ENCODE results near the gene MKS1. TPM values are rescaled to one million over a fixed set of nuclear protein-coding genes. Genes with fewer than 3 reads are reported as not detected.

The MKS1 gene
- total RNA-seq, 1 experiment from 2014 or later, result 9.6 TPM

- Mint-ChIP-seq H3K4me1 (ENCODE audit: low read depth, unreplicated experiment) (no peaks in the 10 kb centered on the region), H3K27ac (ENCODE audit: unreplicated experiment) (no peak overlapping the region), H3K36me3 (ENCODE audit: insufficient read depth, unreplicated experiment) (peaks cover 13% of the 10 kb centered on the region), H3K4me3 (ENCODE audit: low read depth, unreplicated experiment) (no peak overlapping the region), H3K27me3 (ENCODE audit: unreplicated experiment) (no peaks in the 10 kb centered on the region), H3K9me3 (ENCODE audit: low read depth, unreplicated experiment) (no peaks in the 10 kb centered on the region)
- intact Hi-C loops (cut with micrococcal nuclease; ENCODE audit: unreplicated experiment), result no loop called here
- no peak for TF ChIP-seq CTCF (IDR thresholded peaks at IDR 0.05; ENCODE audit: unreplicated experiment)
- no peak for DNase-seq
- no TSS peak for BruUV-seq (replicated peaks)
- CTCF ChIA-PET, result no interaction called here
Measured at GRCh38 chr17:58215685-58216084, 3.4 kb downstream of the MKS1 start.

DNA sequence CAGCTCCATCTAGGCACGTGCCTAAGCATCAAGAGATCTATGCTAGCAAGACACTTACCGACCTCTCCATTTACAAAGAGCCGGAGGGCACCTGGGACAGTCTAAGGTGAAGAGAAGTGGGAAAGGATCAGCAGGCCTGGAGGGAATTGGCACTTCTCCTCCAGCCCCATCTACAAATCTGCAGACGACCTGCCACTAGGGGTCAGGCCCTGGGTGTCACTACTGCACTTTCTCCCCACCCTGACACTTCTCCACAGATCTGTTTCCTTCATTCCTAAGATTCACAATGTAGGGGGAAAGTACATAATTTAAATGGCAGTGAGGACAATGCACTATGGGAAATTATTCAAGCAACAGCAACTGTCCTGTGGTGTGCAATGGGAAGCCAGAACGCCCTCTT is 8.1 kb downstream of the MKS1 start:
- no peaks in the 10 kb centered on the region for H3K4me1 Mint-ChIP-seq (ENCODE audit: low read depth, unreplicated experiment)
- CTCF ChIA-PET, result no interaction called here

DNA sequence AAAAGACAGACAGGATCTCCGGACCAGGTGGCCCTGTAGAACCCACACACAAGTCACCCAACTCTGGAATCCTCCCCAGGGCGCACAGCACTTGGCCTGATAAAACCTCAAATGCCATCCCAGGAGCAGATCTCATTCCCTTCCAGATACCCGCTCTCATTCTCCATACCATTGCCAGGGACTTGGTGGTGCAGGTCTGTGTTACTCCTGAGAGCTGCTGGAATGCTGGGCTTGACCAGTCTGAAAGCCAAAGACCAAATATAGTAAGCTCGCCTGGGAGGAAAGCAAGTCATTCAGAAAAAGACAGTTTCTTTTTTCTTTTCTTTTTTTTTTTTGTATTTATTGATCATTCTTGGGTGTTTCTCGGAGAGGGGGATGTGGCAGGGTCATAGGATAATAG is 10.7 kb downstream of the MKS1 start:
- no TSS peak for BruUV-seq (replicated peaks)
- H3K27ac Mint-ChIP-seq (ENCODE audit: unreplicated experiment), result no peak overlapping the region
- no peak for TF ChIP-seq CTCF (IDR thresholded peaks at IDR 0.05; ENCODE audit: unreplicated experiment)
- intact Hi-C loops (cut with micrococcal nuclease; ENCODE audit: unreplicated experiment), result no loop called here
- H3K36me3 Mint-ChIP-seq (ENCODE audit: insufficient read depth, unreplicated experiment), result no peaks in the 10 kb centered on the region
- DNase-seq, result no peak
- CTCF ChIA-PET, result no interaction called here
- no peak overlapping the region for H3K4me3 Mint-ChIP-seq (ENCODE audit: low read depth, unreplicated experiment)
- no peaks in the 10 kb centered on the region for H3K27me3 Mint-ChIP-seq (ENCODE audit: unreplicated experiment)
- no peaks in the 10 kb centered on the region for H3K9me3 Mint-ChIP-seq (ENCODE audit: low read depth, unreplicated experiment)
- H3K4me1 Mint-ChIP-seq (ENCODE audit: low read depth, unreplicated experiment), result no peaks in the 10 kb centered on the region

More for the DNA sequence above, 8.1 kb downstream of the MKS1 start:
- Mint-ChIP-seq H3K9me3 (ENCODE audit: low read depth, unreplicated experiment) (no peaks in the 10 kb centered on the region), H3K27me3 (ENCODE audit: unreplicated experiment) (no peaks in the 10 kb centered on the region), H3K36me3 (ENCODE audit: insufficient read depth, unreplicated experiment) (no peaks in the 10 kb centered on the region), H3K4me3 (ENCODE audit: low read depth, unreplicated experiment) (no peak overlapping the region), H3K27ac (ENCODE audit: unreplicated experiment) (no peak overlapping the region)
- intact Hi-C loops (cut with micrococcal nuclease; ENCODE audit: unreplicated experiment), result no loop called here
- DNase-seq, result no peak
- no peak for TF ChIP-seq CTCF (IDR thresholded peaks at IDR 0.05; ENCODE audit: unreplicated experiment)
- no TSS peak for BruUV-seq (replicated peaks)

- Mint-ChIP-seq H3K27me3 (ENCODE audit: unreplicated experiment) (no peaks in the 10 kb centered on the region), H3K4me1 (ENCODE audit: low read depth, unreplicated experiment) (no peaks in the 10 kb centered on the region), H3K36me3 (ENCODE audit: insufficient read depth, unreplicated experiment) (no peaks in the 10 kb centered on the region), H3K4me3 (ENCODE audit: low read depth, unreplicated experiment) (no peak overlapping the region), H3K27ac (ENCODE audit: unreplicated experiment) (no peak overlapping the region), H3K9me3 (ENCODE audit: low read depth, unreplicated experiment) (no peaks in the 10 kb centered on the region)
- intact Hi-C loops (cut with micrococcal nuclease; ENCODE audit: unreplicated experiment), result no loop called here
- TF ChIP-seq CTCF (IDR thresholded peaks at IDR 0.05; ENCODE audit: unreplicated experiment), result no peak
- CTCF ChIA-PET, result no interaction called here
- no TSS peak for BruUV-seq (replicated peaks)
- DNase-seq, result no peak
Measured at GRCh38 chr17:58207451-58207850, 11.6 kb downstream of the MKS1 start.

DNA sequence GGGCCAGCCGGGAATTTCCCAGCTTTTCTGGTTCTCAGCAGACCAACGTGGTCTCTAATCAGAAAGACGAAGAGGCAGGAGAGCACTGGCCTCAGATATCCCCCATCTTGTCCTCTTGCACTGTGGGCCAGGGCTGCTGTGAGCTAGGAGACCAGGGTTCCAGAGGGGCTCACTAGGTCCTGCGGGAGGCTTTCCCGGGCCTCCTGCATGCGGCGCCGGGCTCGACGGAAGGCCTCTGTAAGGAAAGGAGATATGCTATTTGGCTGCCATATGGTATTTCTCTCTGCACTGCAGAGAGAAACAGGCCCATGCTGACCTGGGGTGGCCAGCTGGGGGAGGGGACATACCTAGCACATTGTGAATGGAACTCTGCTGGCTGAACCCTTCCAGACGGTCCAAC is 13.1 kb downstream of the MKS1 start:
- no peaks in the 10 kb centered on the region for H3K4me1 Mint-ChIP-seq (ENCODE audit: low read depth, unreplicated experiment)
- no peaks in the 10 kb centered on the region for H3K36me3 Mint-ChIP-seq (ENCODE audit: insufficient read depth, unreplicated experiment)
- CTCF ChIA-PET, result no interaction called here
- BruUV-seq (replicated peaks), result no TSS peak
- H3K4me3 Mint-ChIP-seq (ENCODE audit: low read depth, unreplicated experiment), result no peak overlapping the region
- DNase-seq, result no peak
- no peak overlapping the region for H3K27ac Mint-ChIP-seq (ENCODE audit: unreplicated experiment)
- H3K9me3 Mint-ChIP-seq (ENCODE audit: low read depth, unreplicated experiment), result no peaks in the 10 kb centered on the region
- TF ChIP-seq CTCF (IDR thresholded peaks at IDR 0.05; ENCODE audit: unreplicated experiment), result no peak
- intact Hi-C loops (cut with micrococcal nuclease; ENCODE audit: unreplicated experiment), result no loop called here
- H3K27me3 Mint-ChIP-seq (ENCODE audit: unreplicated experiment), result peaks cover 3% of the 10 kb centered on the region
